Endothelial cell of umbilical vein (primary cell): ENCODE measurements around the gene CXCL10. TPM values are rescaled to one million over a fixed set of nuclear protein-coding genes. Genes with fewer than 3 reads are reported as not detected.

Experiments used
- BruUV-seq: library from RNA; stranded (reverse); fragments of 400-500 nt; replicated peaks from 2 replicates; lab custom pipeline; 2021; lab: Mats Ljungman, UMichigan
- CTCF ChIA-PET: fragments of 300-600, 350-600 bp; sonication (Branson Sonifier 250); formaldehyde crosslinking; loops from one replicate; lab custom pipeline; 2021; ENCODE audit warnings: antibody characterized with exemption, inconsistent platforms; lab: Charles Lee
- POLR2A ChIA-PET: fragments of 300-600, 350-600 bp; sonication (Branson Sonifier 250); formaldehyde crosslinking; loops from one replicate; lab custom pipeline; 2021; ENCODE audit warnings: antibody characterized with exemption, inconsistent platforms; lab: Charles Lee
- DNase-seq: peaks from one replicate; pipeline ENCODE4 v3.0.0-alpha.2; 2011; ENCODE audit warnings: low read depth, low spot score
- FAIRE-seq: peaks from 2 replicates; lab custom pipeline; 2011; peaks lifted over from hg19 to GRCh38; lab: Jason Lieb, UNC
- H2AFZ ChIP-seq: 2 replicates; pipeline ENCODE4 v1.6.0; 2012; ENCODE audit warnings: low read depth, low read length, control low read depth, inconsistent platforms
- H3K27ac ChIP-seq: 2 replicates; pipeline ENCODE4 v1.5.1; 2011; ENCODE audit warnings: low read depth, mild to moderate bottlenecking, control low read depth, low read length, moderate library complexity; ENCODE audit not compliant: insufficient read depth
- H3K27me3 ChIP-seq, 2 experiments: 2 replicates each; pipeline versions ENCODE4 v1.6.0 to v1.6.1; 2011; ENCODE audit warnings: low read length in 2 of 2, mixed read lengths in 1 of 2; ENCODE audit not compliant: control insufficient read depth in 2 of 2, insufficient read depth in 2 of 2
- H3K36me3 ChIP-seq, 2 experiments: 2 replicates in 1 of 2; 3 replicates in 1 of 2; pipeline ENCODE4 v1.5.1; 2011; ENCODE audit warnings: low read length in 2 of 2, mild to moderate bottlenecking in 1 of 2, moderate library complexity in 1 of 2; ENCODE audit not compliant: control insufficient read depth in 2 of 2, insufficient read depth in 2 of 2; ENCODE audit errors: extremely low read depth in 1 of 2
- H3K4me1 ChIP-seq: 3 replicates; pipeline ENCODE4 v1.5.1; 2011; ENCODE audit warnings: mild to moderate bottlenecking, low read length; ENCODE audit not compliant: control insufficient read depth, insufficient read depth; ENCODE audit errors: extremely low read depth
- H3K4me2 ChIP-seq: 2 replicates; pipeline ENCODE4 v1.6.1; 2011; ENCODE audit warnings: low read length, control low read depth, mixed read lengths; ENCODE audit not compliant: insufficient read depth
- H3K4me3 ChIP-seq, 3 experiments: fragments of 200-600 bp in 1 of 3; sonication (generic), shearing (Covaris generic) in 1 of 3; replicated peaks in 1 of 3; 2 replicates each; pipeline ENCODE4 v1.5.1; 2011 to 2016; ENCODE audit warnings: control low read depth in 3 of 3, low read length in 3 of 3, mild to moderate bottlenecking in 2 of 3, inconsistent platforms in 1 of 3, low read depth in 1 of 3, moderate library complexity in 1 of 3; ENCODE audit not compliant: insufficient read depth in 1 of 3
- H3K79me2 ChIP-seq: 2 replicates; pipeline ENCODE4 v1.6.0; 2012; ENCODE audit warnings: low read length, inconsistent platforms; ENCODE audit not compliant: control insufficient read depth, insufficient read depth
- H3K9ac ChIP-seq: replicated peaks from 2 replicates; pipeline ENCODE3; 2011; ENCODE audit warnings: low read length, control low read depth; ENCODE audit not compliant: insufficient read depth; ENCODE audit errors: extremely low read depth
- H3K9me1 ChIP-seq: replicated peaks from 3 replicates; pipeline ENCODE4 v1.6.0; 2011; ENCODE audit warnings: mild to moderate bottlenecking, low read length; ENCODE audit not compliant: control insufficient read depth, insufficient read depth; ENCODE audit errors: extremely low read depth
- H3K9me3 ChIP-seq: replicated peaks from 2 replicates; pipeline ENCODE4 v1.5.1; 2012; ENCODE audit warnings: low read length, inconsistent platforms; ENCODE audit not compliant: control insufficient read depth, insufficient read depth
- H4K20me1 ChIP-seq: replicated peaks from 2 replicates; pipeline ENCODE3; 2011; ENCODE audit warnings: mild to moderate bottlenecking, low read length; ENCODE audit not compliant: control insufficient read depth, insufficient read depth; ENCODE audit errors: extremely low read depth
- EZH2 ChIP-seq: IDR thresholded peaks from 2 replicates; pipeline ENCODE4 v1.6.1; 2012; ENCODE audit warnings: borderline replicate concordance, low read depth, mild to moderate bottlenecking, moderate library complexity, low read length, inconsistent platforms; ENCODE audit not compliant: severe bottlenecking
- FOS ChIP-seq: IDR thresholded peaks from 2 replicates; pipeline ENCODE4 v1.6.1; 2011; ENCODE audit warnings: mild to moderate bottlenecking, low read length, moderate library complexity, borderline replicate concordance; ENCODE audit not compliant: insufficient read depth
- GATA2 ChIP-seq: IDR thresholded peaks from 2 replicates; pipeline ENCODE4 v1.7.0; 2011; ENCODE audit warnings: low read depth, mild to moderate bottlenecking, moderate library complexity, mixed read lengths, low read length; ENCODE audit not compliant: insufficient read length, insufficient read depth
- JUN ChIP-seq: IDR thresholded peaks from 2 replicates; pipeline ENCODE4 v1.6.1; 2011; ENCODE audit warnings: borderline replicate concordance, low read depth; ENCODE audit not compliant: insufficient read length, insufficient read depth
- MYC ChIP-seq: IDR thresholded peaks from one replicate; pipeline ENCODE4 v1.6.1; 2011; ENCODE audit warnings: mild to moderate bottlenecking, low read depth, low read length
- POLR2A ChIP-seq: IDR thresholded peaks from 2 replicates; pipeline ENCODE4 v1.6.1; 2012; ENCODE audit warnings: low read depth, mild to moderate bottlenecking, control low read depth, low read length
- POLR2AphosphoS5 ChIP-seq: IDR thresholded peaks from 2 replicates; pipeline ENCODE4 v1.6.1; 2012; ENCODE audit warnings: low read depth, mild to moderate bottlenecking, control low read depth, low read length, moderate library complexity; ENCODE audit not compliant: insufficient read depth
- dilution Hi-C: fragments of 300-500 bp; cut with MboI; formaldehyde crosslinking; loops from one replicate; pipeline ENCODE4 v1.15.0; 2019; ENCODE audit warnings: low sequenced_read_pairs; ENCODE audit not compliant: extremely low pct_ligation_motif_present
- intact Hi-C: fragments of 100-400 bp; cut with micrococcal nuclease; formaldehyde crosslinking; loops from one replicate; pipeline ENCODE4 v1.10.0; 2022
- polyA plus RNA-seq, 4 experiments: library from polyadenylated mRNA; depleted of rRNA in 3 of 4; stranded (reverse) in 3 of 4; unstranded in 1 of 4; fragments of >200 nt; gene quantifications; 2 replicates each; pipeline versions ENCODE4 v1.2.1 to v1.2.3, GENCODE V29; 2011 to 2012; ENCODE audit warnings: missing spikeins in 1 of 4
- total RNA-seq: library from RNA; stranded (reverse); gene quantifications from 2 replicates; pipeline ENCODE4 v1.2.3, GENCODE V29; 2021
- TF ChIP-seq, protein P1 (sequence below): IDR thresholded peaks from 2 replicates; pipeline ENCODE4 v1.6.1; 2011; ENCODE audit not compliant: insufficient read depth, insufficient read length
- TF ChIP-seq, protein P2 (sequence below), 2 donors: IDR thresholded peaks; 1 replicate in 1 of 2; 2 replicates in 1 of 2; pipeline ENCODE4 v1.5.1; 2011; ENCODE audit warnings: low read length in 2 of 2, mild to moderate bottlenecking in 2 of 2, moderate library complexity in 2 of 2, control low read depth in 1 of 2, inconsistent platforms in 1 of 2, low read depth in 1 of 2; ENCODE audit not compliant: insufficient read depth in 1 of 2; ENCODE audit errors: extremely low read depth in 1 of 2

The CXCL10 gene
- total and polyA plus RNA-seq, 2 donors (not counting 3 experiments of a cell fraction or from before 2014, with no cell fraction given): 0.18 TPM; not detected in 1

DNA sequence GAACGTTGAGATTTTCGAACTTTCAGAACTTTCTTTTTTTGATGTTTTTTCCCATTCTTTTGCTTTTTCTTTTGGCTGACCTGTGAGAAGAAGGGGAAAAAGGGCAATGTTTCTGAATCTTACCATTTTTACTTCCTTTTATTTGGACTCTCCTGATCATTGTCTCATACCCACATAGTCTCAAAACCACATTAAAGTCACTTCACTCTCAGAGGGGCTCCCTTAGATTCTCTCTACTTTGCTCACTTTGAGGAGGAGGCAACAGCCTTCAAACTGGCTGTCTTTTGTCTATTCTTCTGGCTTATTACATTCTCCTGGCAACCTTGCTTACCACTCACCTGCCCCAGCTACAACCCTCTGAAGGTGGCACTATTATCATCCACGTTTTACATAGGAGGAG, 19.7 kb downstream of the CXCL10 start:
- Histone ChIP-seq H3K36me3 (no peaks in the 10 kb centered on the region), H3K27ac (no peak overlapping the region), H3K9ac (no peak overlapping the region), H3K4me3 (no peak overlapping the region), H3K4me1 (peaks cover 8% of the 10 kb centered on the region), H3K27me3 (peaks cover 0 to 9% of the 10 kb centered on the region in 2 experiments), H4K20me1 (no peaks in the 10 kb centered on the region), H3K9me1 (no peaks in the 10 kb centered on the region), H3K9me3 (no peaks in the 10 kb centered on the region), H3K79me2 (no peaks in the 10 kb centered on the region), H3K4me2 (no peak overlapping the region), H2AFZ (no peak overlapping the region)
- POLR2A ChIA-PET: no interaction called here
- DNase-seq (no peak), FAIRE-seq (no peak)
- CTCF ChIA-PET: interaction anchor here (1.6 kb wide), 1 partner anchor 8 kb away, joined by 5 read pairs; no protein-coding TSS in a partner anchor
- intact Hi-C loops: loop anchor here (2.0 kb wide), 1 partner anchor 25 kb away; no protein-coding TSS in a partner anchor
- dilution Hi-C loops: no loop called here
- TF ChIP-seq MYC: no peak
- TF ChIP-seq EZH2: no peak
- no peak for TF ChIP-seq GATA2
- TF ChIP-seq, protein P1, sequence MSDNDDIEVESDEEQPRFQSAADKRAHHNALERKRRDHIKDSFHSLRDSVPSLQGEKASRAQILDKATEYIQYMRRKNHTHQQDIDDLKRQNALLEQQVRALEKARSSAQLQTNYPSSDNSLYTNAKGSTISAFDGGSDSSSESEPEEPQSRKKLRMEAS: no peak
- no peak for TF ChIP-seq POLR2AphosphoS5
- TF ChIP-seq, protein P2, sequence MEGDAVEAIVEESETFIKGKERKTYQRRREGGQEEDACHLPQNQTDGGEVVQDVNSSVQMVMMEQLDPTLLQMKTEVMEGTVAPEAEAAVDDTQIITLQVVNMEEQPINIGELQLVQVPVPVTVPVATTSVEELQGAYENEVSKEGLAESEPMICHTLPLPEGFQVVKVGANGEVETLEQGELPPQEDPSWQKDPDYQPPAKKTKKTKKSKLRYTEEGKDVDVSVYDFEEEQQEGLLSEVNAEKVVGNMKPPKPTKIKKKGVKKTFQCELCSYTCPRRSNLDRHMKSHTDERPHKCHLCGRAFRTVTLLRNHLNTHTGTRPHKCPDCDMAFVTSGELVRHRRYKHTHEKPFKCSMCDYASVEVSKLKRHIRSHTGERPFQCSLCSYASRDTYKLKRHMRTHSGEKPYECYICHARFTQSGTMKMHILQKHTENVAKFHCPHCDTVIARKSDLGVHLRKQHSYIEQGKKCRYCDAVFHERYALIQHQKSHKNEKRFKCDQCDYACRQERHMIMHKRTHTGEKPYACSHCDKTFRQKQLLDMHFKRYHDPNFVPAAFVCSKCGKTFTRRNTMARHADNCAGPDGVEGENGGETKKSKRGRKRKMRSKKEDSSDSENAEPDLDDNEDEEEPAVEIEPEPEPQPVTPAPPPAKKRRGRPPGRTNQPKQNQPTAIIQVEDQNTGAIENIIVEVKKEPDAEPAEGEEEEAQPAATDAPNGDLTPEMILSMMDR (IDR thresholded peaks at IDR 0.05; ENCODE audit: extremely low read depth in 1 of 2, insufficient read depth in 1 of 2, low read depth in 1 of 2, low read length in 2 of 2): no peak
- no peak for TF ChIP-seq FOS
- no peak for TF ChIP-seq JUN
- no peak for TF ChIP-seq POLR2A
- BruUV-seq: no TSS peak
